Pancreas (tissue), 8 donors: Measurements from ENCODE around the gene TBC1D7. TPM values are rescaled to one million over a fixed set of nuclear protein-coding genes. Genes with fewer than 3 reads are reported as not detected.

ENCODE experiments used
- polyA plus RNA-seq, 2 donors: library from polyadenylated mRNA; stranded (reverse); fragments of 200-250 nt; gene quantifications; one replicate each; pipeline ENCODE4 v1.2.3, GENCODE V29; 2013
- total RNA-seq, 6 donors: library from RNA; stranded (reverse); fragmentation: NEBNext Ultra II Directional in 4 of 6; extraction: Animal tissue kit (Norgen Biotek cat#: 25700) in 4 of 6; gene quantifications; one replicate each; pipeline versions ENCODE4 v1.2.1 to v1.2.4, GENCODE V29; 2021 to 2023
- donor health status: healthy with polysubstance abuse.
- donor health status: DM: no; HTN: no; CAD: no; lungs with moderate emphysema.
- donor health status: DM: no; HTN: no; CAD: no.
- donor health status: Bipolar disorder and iron deficiency.
- donor health status: DM: yes; HTN: yes; CAD: no.
- donor health status: DM: no; HTN: no; CAD: no.
- donor health status: DM: no; HTN: no; CAD: no.
- donor health status: DM: yes; HTN: yes; CAD: no.

The TBC1D7 gene
- total and polyA plus RNA-seq, 8 donors = 3.3 to 8.4 (median 6.7) TPM

Other genes starting within 250 kb of the TBC1D7 start
- gene GFOD1, start 159.1 kb upstream of the TBC1D7 start, total RNA-seq = 1 to 10 TPM; 1.5 to 2.7 (median 2.1) TPM
- 1 to 10 TPM; 1.4 to 2.2 TPM for gene GFOD1, start 159.1 kb upstream of the TBC1D7 start, polyA plus RNA-seq
- gene SIRT5, start 246.1 kb upstream of the TBC1D7 start, total RNA-seq = 1 to 10 TPM; 3.8 to 8.6 (median 4.7) TPM
- gene SIRT5, start 246.1 kb upstream of the TBC1D7 start, polyA plus RNA-seq = 1 to 10 TPM; 4.6 to 8.0 TPM